ENCODE results near the gene LRP1B.

The LRP1B gene

DNA sequence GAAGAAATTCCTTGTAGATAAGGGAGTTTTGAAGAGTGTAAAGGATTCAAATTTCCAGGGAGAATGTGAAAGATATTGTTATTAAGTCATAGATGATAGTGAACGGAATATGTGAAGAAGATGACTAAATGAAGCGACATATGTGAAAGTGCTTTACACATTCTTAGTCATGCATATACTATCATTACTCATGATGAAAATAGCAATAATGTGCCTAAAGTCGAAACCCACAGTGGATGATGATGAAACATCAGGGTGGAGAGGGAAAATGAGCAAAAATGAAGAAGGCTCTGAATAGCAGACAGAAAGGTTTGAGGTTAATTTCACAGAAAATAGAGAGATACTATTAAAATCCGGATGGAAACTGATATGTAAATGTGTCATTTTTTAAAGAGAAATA is 1237.1 kb downstream of the LRP1B start:
- Histone ChIP-seq H3K27me3 (ENCODE audit: low read depth) (no peaks in the 10 kb centered on the region), H3K4me3 (no peak overlapping the region), H3K4me1 (peaks cover 6% of the 10 kb centered on the region; the same call in 1 of the 2 replicates), H3K36me3 (replicated peaks) (no peaks in the 10 kb centered on the region), H3K9me3 (no peaks in the 10 kb centered on the region)
- DNase-seq (ENCODE audit: low spot score in 2 of 2) = no peak
- in situ Hi-C loops (cut with MboI; ENCODE audit: low sequenced_read_pairs) = no loop called here

DNA sequence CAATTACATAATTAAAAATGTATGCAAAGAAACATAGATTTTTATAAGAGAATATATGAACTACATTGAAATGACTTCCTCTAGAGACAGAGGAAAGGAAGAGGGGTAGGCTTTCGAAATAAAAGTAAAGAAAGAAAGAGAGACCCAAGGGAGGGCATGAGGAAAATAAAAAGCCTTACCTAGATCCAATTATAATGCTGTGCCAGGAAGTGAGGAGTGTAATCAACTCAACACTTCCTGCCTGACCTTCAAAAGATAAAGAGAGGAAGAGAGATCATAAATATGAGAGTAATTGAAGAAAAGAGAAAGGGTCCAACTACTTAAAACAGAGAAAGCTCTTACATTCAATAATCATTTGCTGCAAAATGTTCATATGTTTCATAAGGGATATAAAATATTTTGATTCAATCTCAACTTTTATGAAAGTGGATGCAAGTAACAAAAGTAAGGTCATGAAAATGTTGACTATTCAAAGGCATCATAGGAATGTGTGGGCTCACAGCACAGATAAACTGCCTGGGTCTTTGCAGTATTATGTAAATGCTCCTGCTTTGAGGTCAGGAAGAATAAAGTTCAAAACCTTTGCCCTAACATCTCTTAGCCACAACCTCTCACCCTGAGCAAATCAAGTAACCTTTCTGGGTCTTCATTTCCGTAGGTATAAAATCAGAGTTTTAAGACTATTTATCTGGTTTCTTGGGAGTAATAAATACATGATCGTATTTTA is 1237.7 kb downstream of the LRP1B start:
- Histone ChIP-seq H3K9me3 (no peaks in the 10 kb centered on the region), H3K27me3 (ENCODE audit: low read depth) (no peaks in the 10 kb centered on the region), H3K4me1 (peaks cover 6% of the 10 kb centered on the region; the same call in 1 of the 2 replicates), H3K4me3 (no peak overlapping the region), H3K36me3 (replicated peaks) (no peaks in the 10 kb centered on the region)
- no peak for DNase-seq (ENCODE audit: low spot score in 2 of 2)
- in situ Hi-C loops (cut with MboI; ENCODE audit: low sequenced_read_pairs) = no loop called here

GRCh38 chr2:140892436-140892835 is 1238.4 kb downstream of the LRP1B start:
- Histone ChIP-seq H3K27me3 (ENCODE audit: low read depth) (no peaks in the 10 kb centered on the region), H3K9me3 (no peaks in the 10 kb centered on the region), H3K4me1 (peaks cover 6% of the 10 kb centered on the region; the same call in 1 of the 2 replicates), H3K4me3 (no peak overlapping the region), H3K36me3 (replicated peaks) (no peaks in the 10 kb centered on the region)
- in situ Hi-C loops (cut with MboI; ENCODE audit: low sequenced_read_pairs) = no loop called here
- DNase-seq (ENCODE audit: low spot score in 2 of 2) = no peak

GRCh38 chr2:140891614-140892212 is 1239.1 kb downstream of the LRP1B start:
- Histone ChIP-seq H3K4me3 (no peak overlapping the region), H3K4me1 (peaks cover 6% of the 10 kb centered on the region; the same call in 1 of the 2 replicates), H3K9me3 (no peaks in the 10 kb centered on the region), H3K36me3 (replicated peaks) (no peaks in the 10 kb centered on the region), H3K27me3 (ENCODE audit: low read depth) (no peaks in the 10 kb centered on the region)
- in situ Hi-C loops (cut with MboI; ENCODE audit: low sequenced_read_pairs) = no loop called here
- DNase-seq (ENCODE audit: low spot score in 2 of 2) = no peak

DNA sequence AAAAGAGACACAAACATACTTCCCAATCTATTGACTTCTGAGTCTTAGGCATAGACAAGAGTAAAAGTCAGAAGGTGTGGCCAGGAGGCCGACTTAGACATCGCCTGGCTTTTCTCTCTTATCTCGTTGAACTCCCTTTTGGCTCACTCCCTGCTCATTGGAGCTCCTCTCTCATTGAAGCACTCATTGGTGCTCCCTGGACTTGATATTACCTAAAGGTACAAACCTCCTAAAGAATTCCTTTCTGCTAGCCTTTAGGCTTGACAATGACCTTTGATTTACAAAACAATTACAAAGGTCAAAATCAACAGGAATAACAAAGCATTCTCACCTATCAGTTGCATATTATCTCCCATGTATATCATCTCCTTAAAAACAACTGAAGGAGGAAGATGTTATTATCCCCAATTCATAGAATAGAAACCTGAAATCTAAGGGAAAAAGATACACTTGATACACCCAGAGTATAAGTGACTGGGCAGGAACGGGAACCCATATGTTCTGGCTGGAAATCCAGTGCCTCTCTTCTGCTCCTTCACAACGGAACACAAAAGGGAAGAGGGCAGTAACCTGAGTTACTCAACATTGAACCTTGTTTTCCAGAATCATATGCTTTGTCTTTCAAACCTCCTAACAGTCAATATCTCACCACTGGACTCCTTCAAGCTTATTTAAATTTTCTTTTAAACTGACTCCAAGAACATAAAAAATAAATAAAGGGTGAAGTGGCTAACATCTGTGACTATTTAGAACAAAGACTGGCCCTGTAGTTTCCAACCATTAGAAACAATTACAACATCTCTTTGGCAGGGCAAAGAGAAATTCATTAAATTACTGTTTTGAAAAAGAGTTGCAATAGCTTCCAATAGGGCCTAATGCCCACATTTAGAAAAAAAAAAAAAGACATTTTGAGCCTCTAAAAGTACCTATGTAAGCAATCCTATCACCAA is 1247.9 kb downstream of the LRP1B start:
- Histone ChIP-seq H3K27me3 (ENCODE audit: low read depth) (no peaks in the 10 kb centered on the region), H3K9me3 (no peaks in the 10 kb centered on the region), H3K36me3 (replicated peaks) (no peaks in the 10 kb centered on the region), H3K4me1 (peaks cover 12% of the 10 kb centered on the region; the same call in 1 of the 2 replicates), H3K4me3 (no peak overlapping the region)
- in situ Hi-C loops (cut with MboI; ENCODE audit: low sequenced_read_pairs) = no loop called here
- DNase-seq (ENCODE audit: low spot score in 2 of 2) = no peak

DNA sequence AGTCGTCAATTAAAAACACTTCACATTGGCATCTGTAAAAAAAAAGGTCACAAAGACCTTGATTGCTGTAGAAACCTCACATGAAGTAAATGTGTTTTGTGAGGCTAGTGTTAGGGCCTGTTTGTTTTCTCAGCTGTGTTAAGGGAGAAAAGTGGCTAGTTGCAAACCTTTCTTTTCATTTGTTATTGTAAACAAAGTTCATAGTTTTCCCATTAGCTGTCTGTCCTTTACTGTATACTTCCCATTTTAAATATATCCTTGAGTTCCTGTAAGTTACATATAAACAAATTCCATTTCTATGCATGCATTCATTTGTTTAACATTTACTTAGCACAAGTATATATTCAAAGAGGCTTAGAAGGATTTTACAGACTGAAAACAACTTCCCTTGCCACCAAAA is 1250.2 kb downstream of the LRP1B start:
- Histone ChIP-seq H3K27me3 (ENCODE audit: low read depth) (no peaks in the 10 kb centered on the region), H3K4me3 (no peak overlapping the region), H3K36me3 (replicated peaks) (no peaks in the 10 kb centered on the region), H3K9me3 (no peaks in the 10 kb centered on the region), H3K4me1 (peaks cover 12% of the 10 kb centered on the region; the same call in 1 of the 2 replicates)
- no peak for DNase-seq (ENCODE audit: low spot score in 2 of 2)
- in situ Hi-C loops (cut with MboI; ENCODE audit: low sequenced_read_pairs) = no loop called here

GRCh38 chr2:140876015-140876414 is 1254.8 kb downstream of the LRP1B start:
- peaks cover 4% of the 10 kb centered on the region; the same call in 1 of the 2 replicates for H3K9me3 ChIP-seq
- H3K4me3 ChIP-seq = no peak overlapping the region
- no peaks in the 10 kb centered on the region for H3K27me3 ChIP-seq (ENCODE audit: low read depth)
- peaks cover 12% of the 10 kb centered on the region; the same call in 1 of the 2 replicates for H3K4me1 ChIP-seq
- in situ Hi-C loops (cut with MboI; ENCODE audit: low sequenced_read_pairs) = no loop called here
- no peaks in the 10 kb centered on the region for H3K36me3 ChIP-seq (replicated peaks)
- DNase-seq (ENCODE audit: low spot score in 2 of 2) = no peak

DNA sequence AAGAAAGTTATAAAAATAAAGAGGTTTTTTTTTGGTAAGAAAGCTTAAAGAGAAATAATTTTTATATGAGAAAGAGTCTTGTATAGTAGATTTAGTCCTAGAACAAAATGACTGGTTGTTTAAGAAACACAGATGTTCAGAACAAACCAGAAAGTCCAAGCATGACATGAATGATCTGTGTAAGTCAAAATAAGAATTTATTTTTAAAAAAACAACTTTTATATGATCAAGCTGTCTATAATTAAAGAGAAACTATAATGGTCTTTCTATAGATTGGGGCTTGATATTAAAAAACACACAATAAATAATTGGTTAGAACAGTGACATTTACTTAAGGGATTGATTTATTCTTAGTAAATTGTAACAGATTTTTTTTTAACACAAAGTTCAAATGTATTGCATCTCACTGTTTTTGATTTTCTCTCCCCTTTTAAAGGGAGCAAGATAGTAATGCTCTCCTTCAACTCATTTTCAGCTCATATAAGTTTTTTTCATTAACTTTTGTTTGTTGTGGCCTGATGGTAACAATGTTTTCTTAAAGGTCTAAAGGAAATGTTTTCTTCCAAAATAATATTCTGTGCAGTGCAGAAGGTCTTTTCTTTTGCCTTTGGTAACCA is 1256.8 kb downstream of the LRP1B start:
- H3K36me3 ChIP-seq (replicated peaks) = no peaks in the 10 kb centered on the region
- no peak overlapping the region for H3K4me3 ChIP-seq
- peaks cover 4% of the 10 kb centered on the region; the same call in 1 of the 2 replicates for H3K9me3 ChIP-seq
- in situ Hi-C loops (cut with MboI; ENCODE audit: low sequenced_read_pairs) = no loop called here
- peaks cover 3% of the 10 kb centered on the region; the same call in 1 of the 2 replicates for H3K4me1 ChIP-seq
- H3K27me3 ChIP-seq (ENCODE audit: low read depth) = no peaks in the 10 kb centered on the region
- DNase-seq (ENCODE audit: low spot score in 2 of 2) = no peak

- Histone ChIP-seq H3K36me3 (replicated peaks) (no peaks in the 10 kb centered on the region), H3K27me3 (ENCODE audit: low read depth) (no peaks in the 10 kb centered on the region), H3K4me3 (no peak overlapping the region), H3K9me3 (peaks cover 4% of the 10 kb centered on the region; the same call in 1 of the 2 replicates), H3K4me1 (peaks cover 3% of the 10 kb centered on the region; the same call in 1 of the 2 replicates)
- peak in 1 of 2 experiments; percentile 15 for DNase-seq (ENCODE audit: low spot score in 2 of 2)
- in situ Hi-C loops (cut with MboI; ENCODE audit: low sequenced_read_pairs) = no loop called here
These were observed 1260.9 kb downstream of the LRP1B start for GRCh38 chr2:140869925-140870324.

DNA sequence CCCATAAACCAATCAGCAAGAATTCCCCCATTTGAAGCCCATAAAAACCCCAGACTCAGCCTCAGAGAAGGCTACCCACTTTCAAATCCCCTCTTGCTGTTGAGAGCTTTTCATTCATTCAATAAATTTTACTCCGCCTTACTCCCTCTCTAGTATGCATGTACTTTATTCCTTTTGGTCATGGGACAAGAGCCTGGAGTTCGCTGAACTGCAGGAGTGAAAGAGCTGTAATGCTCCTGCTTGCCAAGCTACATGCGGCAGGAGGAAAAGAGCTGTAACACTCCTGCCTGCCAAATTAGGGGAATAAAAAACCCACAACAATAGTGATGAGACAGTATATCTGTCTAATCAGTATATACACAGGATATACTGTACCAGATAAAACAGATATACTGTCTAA is 1261.7 kb downstream of the LRP1B start:
- Histone ChIP-seq H3K4me3 (no peak overlapping the region), H3K27me3 (ENCODE audit: low read depth) (no peaks in the 10 kb centered on the region), H3K36me3 (replicated peaks) (no peaks in the 10 kb centered on the region), H3K4me1 (peaks cover 3% of the 10 kb centered on the region; the same call in 1 of the 2 replicates), H3K9me3 (peaks cover 2% of the 10 kb centered on the region; the same call in 1 of the 2 replicates)
- no peak for DNase-seq (ENCODE audit: low spot score in 2 of 2)
- in situ Hi-C loops (cut with MboI; ENCODE audit: low sequenced_read_pairs) = no loop called here

- no peaks in the 10 kb centered on the region for H3K27me3 ChIP-seq (ENCODE audit: low read depth)
- H3K4me1 ChIP-seq = peaks cover 17% of the 10 kb centered on the region
- in situ Hi-C loops (cut with MboI; ENCODE audit: low sequenced_read_pairs) = no loop called here
- no peaks in the 10 kb centered on the region for H3K9me3 ChIP-seq
- no peak overlapping the region for H3K4me3 ChIP-seq
- DNase-seq (ENCODE audit: low spot score in 2 of 2) = no peak
- no peaks in the 10 kb centered on the region for H3K36me3 ChIP-seq (replicated peaks)
These were observed 1265.0 kb downstream of the LRP1B start for GRCh38 chr2:140865837-140866236.

DNA sequence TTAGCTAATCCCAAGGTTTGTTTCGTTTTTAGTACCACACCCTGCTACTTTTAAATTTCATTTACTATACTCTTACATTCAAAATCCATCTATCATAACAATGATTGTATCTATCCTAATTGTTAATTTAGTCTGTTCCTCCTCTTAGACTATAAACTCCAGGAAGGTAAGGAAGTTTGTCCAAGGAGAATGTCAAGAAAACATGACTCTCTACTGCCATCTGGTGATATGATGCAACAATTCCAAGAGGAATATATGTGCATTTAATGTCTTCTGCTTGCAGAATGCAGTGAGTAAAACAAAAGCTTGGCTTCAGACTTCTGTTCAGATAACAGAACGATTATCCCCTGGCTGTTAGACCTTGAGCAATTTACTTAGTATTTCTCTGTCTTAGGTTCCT is 1267.1 kb downstream of the LRP1B start:
- in situ Hi-C loops (cut with MboI; ENCODE audit: low sequenced_read_pairs) = no loop called here
- H3K4me1 ChIP-seq = peaks cover 23% of the 10 kb centered on the region
- H3K27me3 ChIP-seq (ENCODE audit: low read depth) = no peaks in the 10 kb centered on the region

DNA sequence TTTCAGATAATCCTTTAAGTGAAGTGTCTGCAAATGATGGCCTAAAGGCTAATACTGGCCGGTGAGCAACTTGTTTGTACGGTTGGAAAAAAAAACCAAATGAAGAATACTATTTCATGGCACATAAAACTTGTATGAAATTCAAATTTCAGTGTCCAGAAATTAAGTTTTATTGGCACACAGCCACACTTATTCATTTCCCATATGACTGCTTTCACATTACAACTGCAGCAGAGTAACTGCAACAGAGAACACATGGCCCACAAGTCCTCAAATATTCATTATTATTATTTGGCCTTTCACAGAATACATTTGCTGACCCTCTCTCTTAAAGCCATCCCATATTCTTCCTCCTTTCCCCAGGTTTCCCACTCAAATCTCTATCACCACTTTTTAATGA is 1268.6 kb downstream of the LRP1B start:
- no peak for DNase-seq (ENCODE audit: low spot score in 2 of 2)
- Histone ChIP-seq H3K4me1 (peaks cover 23% of the 10 kb centered on the region), H3K27me3 (ENCODE audit: low read depth) (no peaks in the 10 kb centered on the region), H3K9me3 (no peaks in the 10 kb centered on the region), H3K4me3 (no peak overlapping the region), H3K36me3 (replicated peaks) (no peaks in the 10 kb centered on the region)
- in situ Hi-C loops (cut with MboI; ENCODE audit: low sequenced_read_pairs) = no loop called here

More for the DNA sequence above, 1267.1 kb downstream of the LRP1B start:
- no peak overlapping the region for H3K4me3 ChIP-seq
- peak in 1 of 2 experiments; percentile 75 for DNase-seq (ENCODE audit: low spot score in 2 of 2)
- no peaks in the 10 kb centered on the region for H3K9me3 ChIP-seq
- no peaks in the 10 kb centered on the region for H3K36me3 ChIP-seq (replicated peaks)

Data from HAP-1 (cell line).